ENCODE measurements around the gene EML4. TPM values are rescaled to one million over a fixed set of nuclear protein-coding genes. Genes with fewer than 3 reads are reported as not detected.
"Not testable (repeated sequence)": the region's sequence is repeated elsewhere in the genome, so short reads cannot be mapped to it uniquely, and the experiment has no call there.

EML4 gene
- polyA plus RNA-seq, 1 of the 3 experiments (the other 2 are of a cell fraction): 35.0 TPM

GRCh38 chr2:42130858-42131257, 38.3 kb upstream of the EML4 start:
- H3K4me1 ChIP-seq (ENCODE audit: control insufficient read depth in 1 of 2, insufficient read depth in 2 of 2, low read depth in 1 of 2, low read length in 1 of 2): peaks cover 54 to 58% of the 10 kb centered on the region in 2 experiments; a peak in 3 of 4 replicates
- H4K20me1 ChIP-seq (ENCODE audit: insufficient read depth); H3K9me2 ChIP-seq; DNase-seq; H3K9me3 ChIP-seq; H3K4me2 ChIP-seq; H3K27me3 ChIP-seq (ENCODE audit: insufficient read depth); H3K36me3 ChIP-seq (replicated peaks in 1 of 2; ENCODE audit: control insufficient read depth in 1 of 2, insufficient read depth in 2 of 2, low read length in 1 of 2); POLR2A ChIA-PET; H3K79me2 ChIP-seq (ENCODE audit: insufficient read depth); H3K9ac ChIP-seq; H3K4me3 ChIP-seq (ENCODE audit: low read depth in 2 of 2, low read length in 1 of 2); H2AFZ ChIP-seq (ENCODE audit: low read depth): not testable (repeated sequence)
- WGBS (ENCODE audit: low lambda C conversion rate): 97% methylated on average over 10 of the region's 10 CpGs
- H3F3A ChIP-seq (replicated peaks; ENCODE audit: insufficient read depth): peaks cover 27% of the 10 kb centered on the region
- CTCF ChIA-PET: interaction anchor here (1.0 kb wide), 1 partner anchor 35 kb away, joined by 3 read pairs; no protein-coding TSS in a partner anchor
- peak overlapping the region in 1 of 2 experiments; percentile 100; a peak in 1 of 4 replicates for H3K27ac ChIP-seq (ENCODE audit: low read depth in 2 of 2, low read length in 1 of 2)

- ChIA-PET CTCF (interaction anchor here (1.0 to 3.8 kb wide), 22 partner anchors 8 to 279 kb away, joined by 3 to 20 read pairs (median 4); no protein-coding TSS in a partner anchor), POLR2A (interaction anchor here (0.5 to 2.8 kb wide), 19 partner anchors 8 to 298 kb away, joined by 3 to 27 read pairs (median 6); partner anchors contain the start of genes EML4 and PKDCC)
- peak overlapping the region; percentile 23; the same call in 1 of the 2 replicates for H3K9ac ChIP-seq
- peaks cover 50 to 68% of the 10 kb centered on the region in 2 experiments; a peak in 3 of 4 replicates for H3K4me1 ChIP-seq (ENCODE audit: control insufficient read depth in 1 of 2, insufficient read depth in 2 of 2, low read depth in 1 of 2, low read length in 1 of 2)
- peaks cover 28% of the 10 kb centered on the region for H3F3A ChIP-seq (replicated peaks; ENCODE audit: insufficient read depth)
- H4K20me1 ChIP-seq (ENCODE audit: insufficient read depth): no peaks in the 10 kb centered on the region
- H3K4me2 ChIP-seq: peak overlapping the region; percentile 71
- no peaks in the 10 kb centered on the region for H3K36me3 ChIP-seq (replicated peaks in 1 of 2; ENCODE audit: control insufficient read depth in 1 of 2, insufficient read depth in 2 of 2, low read length in 1 of 2)
- H3K79me2 ChIP-seq (ENCODE audit: insufficient read depth): no peaks in the 10 kb centered on the region
- peak overlapping the region; percentile 36 to 46 for H3K4me3 ChIP-seq (ENCODE audit: low read depth in 2 of 2, low read length in 1 of 2)
- peak overlapping the region; percentile 87 to 100 for H3K27ac ChIP-seq (ENCODE audit: low read depth in 2 of 2, low read length in 1 of 2)
- peak overlapping the region; percentile 16 for H2AFZ ChIP-seq (ENCODE audit: low read depth)
- no peaks in the 10 kb centered on the region for H3K27me3 ChIP-seq (ENCODE audit: insufficient read depth)
- no peak for DNase-seq
- H3K9me2 ChIP-seq: no peaks in the 10 kb centered on the region
- H3K9me3 ChIP-seq: no peaks in the 10 kb centered on the region
- TF ChIP-seq FOXJ3 (CRISPR knock-in tag; IDR thresholded peaks at IDR 0.05) (no peak), ELF1 (IDR thresholded peaks at IDR 0.05) (peak; percentile 32; the same call in 1 of the 2 replicates), TCF12 (IDR thresholded peaks at IDR 0.05) (no peak), TAF1 (IDR thresholded peaks at IDR 0.05; ENCODE audit: borderline replicate concordance, low read depth, low read length) (no peak), RAD21 (IDR thresholded peaks at IDR 0.05; ENCODE audit: low read length) (no peak), IRF3 (IDR thresholded peaks at IDR 0.05; ENCODE audit: low read depth, low read length) (no peak), MAX (IDR thresholded peaks at IDR 0.05; ENCODE audit: low read depth) (no peak), YY1 (IDR thresholded peaks at IDR 0.05; ENCODE audit: low read depth) (peak; percentile 58; the same call in 1 of the 2 replicates), JUND (IDR thresholded peaks at IDR 0.05) (peak; percentile 84), NRF1 (IDR thresholded peaks at IDR 0.05; ENCODE audit: low read depth, low read length) (no peak), RXRA (IDR thresholded peaks at IDR 0.05; ENCODE audit: borderline replicate concordance, low read depth) (no peak), REST (IDR thresholded peaks at IDR 0.05; ENCODE audit: low read depth, low read length) (no peak), EP300 (IDR thresholded peaks at IDR 0.05; ENCODE audit: borderline replicate concordance in 1 of 2, low read depth in 1 of 2, low read length in 1 of 2) (no peak; a peak in 1 of 4 replicates), FOSL2 (IDR thresholded peaks at IDR 0.05; ENCODE audit: borderline replicate concordance, low read depth) (peak; percentile 68), TEAD4 (IDR thresholded peaks at IDR 0.05; ENCODE audit: borderline replicate concordance, insufficient read depth) (0 out of 2 replicates have a peak, but pooled peaks have one; percentile 38), MEF2A (IDR thresholded peaks at IDR 0.05; ENCODE audit: borderline replicate concordance, low read depth) (peak; percentile 55; the same call in 1 of the 2 replicates), PBX3 (IDR thresholded peaks at IDR 0.05) (peak; percentile 89), NFIC (IDR thresholded peaks at IDR 0.05; ENCODE audit: borderline replicate concordance) (peak; percentile 42; the same call in 1 of the 2 replicates), SIN3A (IDR thresholded peaks at IDR 0.05; ENCODE audit: borderline replicate concordance, low read depth, low read length) (no peak)
- WGBS (ENCODE audit: low lambda C conversion rate): 33% methylated on average over 8 of the region's 8 CpGs
Measured at GRCh38 chr2:42132191-42132965, 36.8 kb upstream of the EML4 start.

Data from SK-N-SH (cell line).